Upper lobe of right lung (tissue), 1 donor: ENCODE measurements around the gene GABRD. TPM values are rescaled to one million over a fixed set of nuclear protein-coding genes. Genes with fewer than 3 reads are reported as not detected.

Experiments used
- ATAC-seq: fragments of 200-7000 bp; cut with Tn5 transposase; one replicate; pipeline ENCODE4 v1.9.1; 2020; ENCODE audit warnings: mild to moderate bottlenecking, moderate library complexity
- DNase-seq: peaks from one replicate; pipeline ENCODE4 v3.0.0-alpha.2; 2020
- H3K27ac ChIP-seq: fragments of 200-600 bp; one replicate; pipeline ENCODE4 v1.8.0; 2022
- H3K27me3 ChIP-seq: fragments of 200-600 bp; one replicate; pipeline ENCODE4 v1.8.0; 2022; ENCODE audit warnings: mild to moderate bottlenecking
- H3K36me3 ChIP-seq: fragments of 200-600 bp; one replicate; pipeline ENCODE4 v1.8.0; 2022
- H3K4me1 ChIP-seq: fragments of 200-600 bp; one replicate; pipeline ENCODE4 v1.8.0; 2022
- H3K4me3 ChIP-seq: fragments of 200-600 bp; one replicate; pipeline ENCODE4 v1.8.0; 2022; ENCODE audit warnings: mild to moderate bottlenecking
- H3K9me3 ChIP-seq: fragments of 200-600 bp; one replicate; pipeline ENCODE4 v1.8.0; 2022
- intact Hi-C: fragments of 100-400 bp; cut with DNase I; formaldehyde crosslinking; loops from one replicate; pipeline ENCODE4 v1.11.0; 2022
- total RNA-seq: library from RNA; stranded (reverse); fragmentation: NEBNext Ultra II Directional; extraction: Animal tissue kit (Norgen Biotek cat#: 25700); gene quantifications from one replicate; pipeline ENCODE4 v1.2.1, GENCODE V29; 2021
- TF ChIP-seq, protein P1 (sequence below): fragments of 200-600 bp; IDR thresholded peaks from one replicate; pipeline ENCODE4 v1.8.0; 2022; ENCODE audit warnings: antibody characterized with exemption
- donor health status: DM: no; HTN: yes; CAD: no; lungs with severe emphysema.

GABRD gene
- total RNA-seq, 1 donor from 2014 or later, result 2.9 TPM

DNA sequence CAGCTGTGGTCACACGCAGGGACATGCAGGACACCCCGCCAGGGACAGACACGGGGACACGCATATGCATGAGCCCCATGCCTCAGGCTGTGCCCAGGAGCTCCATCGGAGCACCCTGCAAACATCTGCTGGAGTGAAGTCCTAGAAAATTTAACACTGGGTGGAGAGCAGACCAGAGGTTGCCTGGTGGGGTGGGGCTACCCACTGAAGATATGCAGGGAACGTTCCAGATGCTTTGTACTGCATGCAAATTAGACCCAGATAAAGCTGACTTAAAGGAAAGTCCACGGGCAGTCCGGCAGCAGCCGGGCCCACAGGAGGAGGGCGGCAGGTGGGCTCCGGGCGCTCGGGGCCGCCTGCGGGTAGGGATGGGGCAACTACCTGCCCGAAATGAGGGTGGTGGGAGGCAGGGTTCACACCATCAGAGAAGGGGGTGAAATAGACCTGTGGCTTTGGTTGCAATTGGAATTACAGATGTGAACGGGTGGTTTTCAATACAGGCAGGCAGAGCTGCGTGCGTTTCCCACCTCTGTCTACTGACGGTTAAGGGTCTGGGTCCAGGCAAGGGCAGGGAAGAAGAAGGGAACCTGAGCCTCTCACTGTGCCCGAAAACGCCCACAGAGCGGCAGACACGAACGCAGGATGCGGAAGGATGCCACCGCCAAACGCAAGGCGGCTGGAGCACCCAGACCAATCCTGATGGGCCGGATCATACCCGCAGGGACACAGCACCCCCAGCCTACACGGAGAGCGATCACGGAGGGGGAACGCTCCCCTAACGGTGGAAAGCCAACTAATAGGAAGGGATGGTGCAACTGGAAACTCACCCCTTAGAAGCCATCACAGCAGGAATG, 36.5 kb upstream of the GABRD start:
- DNase-seq, result no peak
- Histone ChIP-seq H3K4me1 (no peaks in the 10 kb centered on the region), H3K9me3 (no peaks in the 10 kb centered on the region), H3K36me3 (no peaks in the 10 kb centered on the region), H3K4me3 (no peak overlapping the region), H3K27me3 (no peaks in the 10 kb centered on the region), H3K27ac (no peak overlapping the region)
- TF ChIP-seq, protein P1, sequence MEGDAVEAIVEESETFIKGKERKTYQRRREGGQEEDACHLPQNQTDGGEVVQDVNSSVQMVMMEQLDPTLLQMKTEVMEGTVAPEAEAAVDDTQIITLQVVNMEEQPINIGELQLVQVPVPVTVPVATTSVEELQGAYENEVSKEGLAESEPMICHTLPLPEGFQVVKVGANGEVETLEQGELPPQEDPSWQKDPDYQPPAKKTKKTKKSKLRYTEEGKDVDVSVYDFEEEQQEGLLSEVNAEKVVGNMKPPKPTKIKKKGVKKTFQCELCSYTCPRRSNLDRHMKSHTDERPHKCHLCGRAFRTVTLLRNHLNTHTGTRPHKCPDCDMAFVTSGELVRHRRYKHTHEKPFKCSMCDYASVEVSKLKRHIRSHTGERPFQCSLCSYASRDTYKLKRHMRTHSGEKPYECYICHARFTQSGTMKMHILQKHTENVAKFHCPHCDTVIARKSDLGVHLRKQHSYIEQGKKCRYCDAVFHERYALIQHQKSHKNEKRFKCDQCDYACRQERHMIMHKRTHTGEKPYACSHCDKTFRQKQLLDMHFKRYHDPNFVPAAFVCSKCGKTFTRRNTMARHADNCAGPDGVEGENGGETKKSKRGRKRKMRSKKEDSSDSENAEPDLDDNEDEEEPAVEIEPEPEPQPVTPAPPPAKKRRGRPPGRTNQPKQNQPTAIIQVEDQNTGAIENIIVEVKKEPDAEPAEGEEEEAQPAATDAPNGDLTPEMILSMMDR, result no peak
- no peak for ATAC-seq
- intact Hi-C loops, result no loop called here

DNA sequence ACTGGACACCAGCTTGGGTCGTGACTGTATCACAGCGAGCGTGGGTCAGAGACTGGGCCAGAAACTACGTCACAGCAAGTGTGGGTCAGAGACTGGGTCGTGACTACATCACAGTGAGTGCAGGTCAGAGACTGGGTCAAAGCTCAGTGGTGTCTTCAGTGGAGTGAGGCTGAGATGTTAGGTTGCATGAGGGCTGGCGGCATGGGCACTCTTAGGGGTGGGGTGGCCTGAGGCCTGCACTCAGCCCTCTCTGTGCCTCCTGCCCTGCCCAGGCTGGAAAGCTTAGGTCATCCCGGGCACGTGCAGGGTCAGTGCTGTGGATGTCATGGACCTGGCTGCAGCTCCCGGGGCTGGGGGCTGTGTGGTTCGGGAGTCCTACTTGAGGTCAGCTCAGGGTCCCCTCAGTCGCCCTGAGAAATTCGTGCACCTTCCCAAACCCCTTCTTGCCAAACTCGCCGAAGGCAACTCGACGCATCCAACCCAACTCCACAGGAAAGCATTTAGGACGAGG, 34.5 kb upstream of the GABRD start:
- H3K4me1 ChIP-seq, result no peaks in the 10 kb centered on the region
- DNase-seq (no peak), ATAC-seq (no peak)
- TF ChIP-seq, protein P1, result no peak
- H3K27ac ChIP-seq, result no peak overlapping the region
- no peaks in the 10 kb centered on the region for H3K36me3 ChIP-seq
- H3K27me3 ChIP-seq, result no peaks in the 10 kb centered on the region
- intact Hi-C loops, result no loop called here
- no peaks in the 10 kb centered on the region for H3K9me3 ChIP-seq
- H3K4me3 ChIP-seq, result no peak overlapping the region

DNA sequence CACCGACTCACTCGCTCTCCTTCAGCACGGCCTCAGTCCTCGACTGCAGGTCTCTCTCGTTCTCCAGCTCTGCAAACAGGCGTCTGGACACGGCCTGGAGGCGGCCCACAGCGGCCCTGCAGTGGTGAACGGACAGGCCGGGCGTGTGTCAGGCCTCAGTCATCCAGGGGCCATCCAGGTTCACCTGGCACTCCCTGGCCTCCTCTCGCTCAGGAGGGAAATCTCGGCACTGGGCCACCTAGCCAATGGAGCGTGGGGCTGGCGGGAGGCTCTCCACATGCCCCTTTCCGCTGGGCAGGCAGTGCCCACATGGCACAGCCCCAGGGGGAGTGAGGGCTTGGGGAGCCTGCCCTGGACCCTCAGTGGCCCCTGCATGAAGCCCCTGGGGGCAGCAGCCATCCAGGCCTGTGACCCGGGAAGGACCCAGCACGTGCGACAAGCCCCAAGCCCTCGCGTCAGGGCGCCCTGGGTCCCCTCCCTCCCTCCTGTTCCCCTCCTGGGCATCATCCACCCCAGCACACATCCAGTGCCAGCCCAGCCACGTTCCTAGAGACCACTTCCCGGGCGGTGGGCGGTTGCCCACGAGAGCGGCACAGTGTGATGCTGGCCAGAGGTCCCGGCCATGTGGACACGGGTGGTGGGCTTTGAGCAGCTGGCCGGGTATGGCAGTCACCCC, 33.6 kb upstream of the GABRD start:
- TF ChIP-seq, protein P1, result no peak
- Histone ChIP-seq H3K4me3 (no peak overlapping the region), H3K27me3 (no peaks in the 10 kb centered on the region), H3K36me3 (no peaks in the 10 kb centered on the region), H3K9me3 (no peaks in the 10 kb centered on the region), H3K4me1 (no peaks in the 10 kb centered on the region), H3K27ac (no peak overlapping the region)
- no peak for ATAC-seq
- DNase-seq, result no peak
- intact Hi-C loops, result no loop called here

GRCh38 chr1:1986451-1987141, 32.5 kb upstream of the GABRD start:
- H3K36me3 ChIP-seq, result no peaks in the 10 kb centered on the region
- no peaks in the 10 kb centered on the region for H3K27me3 ChIP-seq
- DNase-seq, result no peak
- no peak for ATAC-seq
- no peak overlapping the region for H3K4me3 ChIP-seq
- H3K9me3 ChIP-seq, result no peaks in the 10 kb centered on the region
- H3K27ac ChIP-seq, result no peak overlapping the region
- TF ChIP-seq, protein P1, result no peak
- intact Hi-C loops, result no loop called here
- no peaks in the 10 kb centered on the region for H3K4me1 ChIP-seq

GRCh38 chr1:1987142-1987510, 32.0 kb upstream of the GABRD start:
- Histone ChIP-seq H3K4me1 (no peaks in the 10 kb centered on the region), H3K27me3 (no peaks in the 10 kb centered on the region), H3K27ac (no peak overlapping the region), H3K9me3 (no peaks in the 10 kb centered on the region), H3K4me3 (no peak overlapping the region), H3K36me3 (no peaks in the 10 kb centered on the region)
- no peak for ATAC-seq
- TF ChIP-seq, protein P1, result no peak
- no peak for DNase-seq
- intact Hi-C loops, result no loop called here
